MM.1S (cell line): ENCODE data around the gene HECTD3.

Experiments
- CTCF ChIP-seq: fragments of 300-600 bp; sonication (generic); IDR thresholded peaks from 2 replicates; pipeline ENCODE4 v1.5.1; 2016; ENCODE audit warnings: antibody characterized with exemption, low read length, mixed read lengths
- EZH2 ChIP-seq: fragments of 300-600 bp; sonication (generic); optimal IDR thresholded peaks from 2 replicates; pipeline ENCODE3; 2017; ENCODE audit warnings: low read depth, mild to moderate bottlenecking, antibody characterized with exemption, low read length, mixed read lengths

DNA sequence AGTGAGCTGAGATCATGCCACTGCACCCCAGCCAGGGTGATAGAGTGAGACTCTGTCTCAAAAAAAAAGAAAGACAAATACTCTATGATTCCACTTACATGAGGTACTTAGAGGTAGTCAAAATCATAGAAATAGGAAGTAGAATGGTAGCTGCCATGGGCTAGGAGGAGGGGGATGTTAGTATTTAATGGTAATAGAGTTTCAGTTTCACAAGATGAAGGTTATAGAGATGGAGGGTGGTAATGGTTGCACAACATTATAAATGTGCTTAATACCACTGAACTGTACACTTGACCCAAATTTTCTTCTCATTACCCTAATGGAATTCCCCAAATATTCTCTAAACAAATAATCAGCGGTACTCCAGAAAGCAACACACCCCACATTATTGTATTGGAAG lies 37.5 kb downstream of the HECTD3 start:
- TF ChIP-seq CTCF (no peak), EZH2 (no peak)
